Lung (tissue), 12 donors: ENCODE results near the gene GRK7. TPM values are rescaled to one million over a fixed set of nuclear protein-coding genes. Genes with fewer than 3 reads are reported as not detected.
A peak's percentile ranks its signal among the peaks of the same experiment; 100 is the strongest.

ENCODE experiments used
- ATAC-seq: fragments of 200-7000 bp; cut with Tn5 transposase; one replicate; pipeline ENCODE4 v1.9.1; 2020; ENCODE audit warnings: moderate number of reproducible peaks; ENCODE audit not compliant: insufficient read depth, low FRiP score
- DNase-seq, 3 donors: peaks; one replicate each; pipeline ENCODE4 v3.0.0-alpha.2; 2013 to 2017
- H3K27ac ChIP-seq, 2 donors: one replicate each; pipeline ENCODE4 v1.5.1; 2013; ENCODE audit warnings: mild to moderate bottlenecking in 2 of 2, moderate library complexity in 2 of 2, control low read depth in 1 of 2, inconsistent platforms in 1 of 2, low read depth in 1 of 2, low read length in 1 of 2
- H3K27me3 ChIP-seq, 3 donors: one replicate each; pipeline ENCODE4 v1.5.1; 2013; ENCODE audit warnings: low read length in 2 of 3; ENCODE audit not compliant: control insufficient read depth in 3 of 3, insufficient read depth in 3 of 3
- H3K36me3 ChIP-seq, 4 donors: one replicate each; pipeline ENCODE4 v1.5.1; 2013; ENCODE audit warnings: low read length in 4 of 4, mild to moderate bottlenecking in 1 of 4, moderate library complexity in 1 of 4; ENCODE audit not compliant: control insufficient read depth in 4 of 4, insufficient read depth in 4 of 4
- H3K4me1 ChIP-seq, 5 donors: one replicate each; pipeline ENCODE4 v1.5.1; 2013; ENCODE audit warnings: low read length in 5 of 5, mild to moderate bottlenecking in 2 of 5, moderate library complexity in 1 of 5; ENCODE audit not compliant: control insufficient read depth in 5 of 5, insufficient read depth in 5 of 5
- H3K4me3 ChIP-seq: one replicate; pipeline ENCODE4 v1.5.1; 2013; ENCODE audit warnings: mild to moderate bottlenecking, control low read depth, moderate library complexity
- H3K9ac ChIP-seq, 2 donors: one replicate each; pipeline ENCODE4 v1.5.1; 2013; ENCODE audit warnings: low read length in 2 of 2, control low read depth in 1 of 2; ENCODE audit not compliant: insufficient read depth in 1 of 2
- H3K9me3 ChIP-seq, 4 donors: one replicate each; pipeline ENCODE4 v1.5.1; 2013; ENCODE audit warnings: low read length in 3 of 4, mild to moderate bottlenecking in 1 of 4, moderate library complexity in 1 of 4; ENCODE audit not compliant: control insufficient read depth in 4 of 4, insufficient read depth in 3 of 4
- CTCF ChIP-seq: IDR thresholded peaks from 2 replicates; pipeline ENCODE4 v1.5.1; 2012; ENCODE audit warnings: mild to moderate bottlenecking; ENCODE audit errors: control extremely low read depth, extremely low read depth
- WGBS, 2 donors: extraction: QIAGEN DNeasy Blood & Tissue Kit; methylation state at CpG; one replicate each; pipeline ENCODE4 v1.1.7; 2013; 5-methylcytosine and 5-hydroxymethylcytosine counted together
- polyA plus RNA-seq, 2 donors: library from polyadenylated mRNA; stranded (reverse); fragments of 200-250 nt; gene quantifications; one replicate each; pipeline ENCODE4 v1.2.1, GENCODE V29; 2013
- total RNA-seq, 2 donors: library from RNA; depleted of rRNA in 1 of 2; stranded (reverse); fragments of >200 nt in 1 of 2; gene quantifications; one replicate each; pipeline ENCODE4 v1.2.1, GENCODE V29; 2014 to 2021
- donor health status: control.
- donor health status: control.
- donor health status: Bipolar disorder and iron deficiency.
- donor health status: healthy.
- donor health status: DM: yes; HTN: yes; CAD: no.

GRK7 gene
- total and polyA plus RNA-seq, 4 donors, result 0.06 to 0.12 (median 0.06) TPM; not detected in 1

- Histone ChIP-seq H3K27ac (no peak overlapping the region), H3K27me3 (no peaks in the 10 kb centered on the region), H3K9me3 (no peaks in the 10 kb centered on the region), H3K4me3 (no peak overlapping the region), H3K36me3 (no peaks in the 10 kb centered on the region), H3K4me1 (no peaks in the 10 kb centered on the region), H3K9ac (no peak overlapping the region)
- DNase-seq (no peak), ATAC-seq (no peak)
- WGBS, 2 donors, result 89 to 94% methylated on average over 2 of the region's 2 CpGs
- TF ChIP-seq CTCF, result no peak
Observed at GRCh38 chr3:141810161-141810560, 47.0 kb downstream of the GRK7 start.

DNA sequence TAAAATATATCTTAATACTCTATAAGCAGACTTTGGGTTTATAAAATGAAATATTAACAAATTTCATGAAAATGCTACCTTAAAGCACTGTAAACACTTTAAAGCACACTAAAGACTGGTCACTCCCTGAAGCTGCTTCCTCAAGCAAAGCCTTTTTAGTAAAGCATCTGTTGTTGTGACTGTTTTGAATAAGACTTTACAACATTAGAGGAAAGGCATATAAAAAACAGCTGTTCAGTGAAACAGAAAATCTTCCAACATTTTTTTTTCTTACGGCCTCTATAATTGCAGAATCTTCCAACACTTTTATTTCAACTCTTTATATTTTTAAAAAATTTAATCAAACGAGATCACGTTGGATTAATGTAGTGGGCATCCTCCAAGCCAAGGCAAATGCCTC is 48.1 kb downstream of the GRK7 start:
- ATAC-seq (no peak), DNase-seq (peak in 1 of 3 donors; percentile 19)
- Histone ChIP-seq H3K9ac (no peak overlapping the region), H3K4me1 (no peaks in the 10 kb centered on the region), H3K27ac (no peak overlapping the region), H3K27me3 (peaks cover 0 to 2% (median 0%) of the 10 kb centered on the region in 3 donors), H3K4me3 (no peak overlapping the region), H3K9me3 (no peaks in the 10 kb centered on the region), H3K36me3 (no peaks in the 10 kb centered on the region)
- no peak for TF ChIP-seq CTCF
- 82 to 86% methylated on average over 3 of the region's 3 CpGs for WGBS, 2 donors

GRCh38 chr3:141812084-141812483 is 48.9 kb downstream of the GRK7 start:
- DNase-seq (no peak), ATAC-seq (no peak)
- WGBS, 2 donors, result 91 to 96% methylated on average over 5 of the region's 5 CpGs
- H3K4me3 ChIP-seq, result no peak overlapping the region
- peaks cover 0 to 2% (median 0%) of the 10 kb centered on the region in 3 donors for H3K27me3 ChIP-seq
- peaks cover 0 to 5% (median 0%) of the 10 kb centered on the region in 5 donors for H3K4me1 ChIP-seq
- TF ChIP-seq CTCF, result no peak
- H3K9me3 ChIP-seq, result no peaks in the 10 kb centered on the region
- H3K36me3 ChIP-seq, result no peaks in the 10 kb centered on the region
- no peak overlapping the region for H3K9ac ChIP-seq
- no peak overlapping the region for H3K27ac ChIP-seq

DNA sequence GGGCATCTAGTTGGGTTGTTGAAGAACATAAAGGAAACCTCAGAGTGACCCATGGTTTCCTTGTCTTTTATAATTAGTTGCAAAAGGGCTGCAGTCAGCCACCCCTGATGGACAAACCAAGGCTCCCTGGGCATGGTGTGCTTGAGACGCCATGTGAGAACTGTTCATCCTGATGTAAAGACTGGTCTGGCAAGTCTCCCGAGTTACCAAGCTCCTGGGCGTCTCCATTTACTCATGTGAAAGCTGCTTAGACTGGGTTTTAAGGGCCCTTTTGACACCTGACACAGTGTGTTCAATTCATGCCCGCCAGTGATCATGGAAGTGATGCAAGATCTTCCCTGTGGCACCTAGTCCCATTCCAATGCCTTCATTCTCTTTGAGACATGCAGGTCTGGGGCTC is 49.4 kb downstream of the GRK7 start:
- 59 to 66% methylated on average over 4 of the region's 4 CpGs for WGBS, 2 donors
- Histone ChIP-seq H3K4me3 (no peak overlapping the region), H3K36me3 (no peaks in the 10 kb centered on the region)

More for the DNA sequence above, 49.4 kb downstream of the GRK7 start:
- H3K9me3 ChIP-seq, result no peaks in the 10 kb centered on the region
- H3K27ac ChIP-seq, result no peak overlapping the region
- no peak for TF ChIP-seq CTCF
- ATAC-seq (no peak), DNase-seq (peak in 1 of 3 donors; percentile 21)
- peaks cover 0 to 8% (median 0%) of the 10 kb centered on the region in 5 donors for H3K4me1 ChIP-seq
- H3K9ac ChIP-seq, result no peak overlapping the region
- H3K27me3 ChIP-seq, result peaks cover 0 to 2% (median 0%) of the 10 kb centered on the region in 3 donors
